HT1080 (cell line): ENCODE results near the gene STON2. TPM values are rescaled to one million over a fixed set of nuclear protein-coding genes. Genes with fewer than 3 reads are reported as not detected.
"Not testable (repeated sequence)": the region's sequence is repeated elsewhere in the genome, so short reads cannot be mapped to it uniquely, and the experiment has no call there.

ENCODE experiments used
- DNase-seq: peaks from one replicate; pipeline ENCODE4 v3.0.0-alpha.2; 2015; ENCODE audit warnings: low read depth
- polyA plus RNA-seq, 2 experiments: library from polyadenylated mRNA; depleted of rRNA; stranded (reverse); fragments of >200 nt; gene quantifications; 2 replicates each; pipeline ENCODE4 v1.2.3, GENCODE V29; 2015
- total RNA-seq: library from RNA; depleted of rRNA; stranded (reverse); fragments of >200 nt; shearing (Covaris generic); gene quantifications from 2 replicates; pipeline ENCODE4 v1.2.3, GENCODE V29; 2014; rRNA removed

STON2 gene
- 6.9 and 7.6 TPM in 2 replicates for total RNA-seq
- 0.67 and 0.86 TPM in 2 replicates for polyA plus RNA-seq (2015; cell fraction: cytosol; rRNA removed)
- polyA plus RNA-seq (2015; cell fraction: nucleus; rRNA removed) = 2.3 TPM in 2 replicates

GRCh38 chr14:81400202-81400678 lies at the start of gene STON2:
Gene STON2, minus strand, starts transcription at chr14:81400324. Its CDS starts 1,942 bp downstream, at chr14:81398382.
- DNase-seq = peak; percentile 98

GRCh38 chr14:81449576-81449975 lies 49.5 kb upstream of the STON2 start:
- DNase-seq = no peak

- DNase-seq = no peak
These were observed 49.0 kb upstream of the STON2 start for GRCh38 chr14:81449114-81449513.

GRCh38 chr14:81447021-81447764 lies 47.1 kb upstream of the STON2 start:
- DNase-seq = no peak

GRCh38 chr14:81446279-81447007 lies 46.3 kb upstream of the STON2 start:
- no peak for DNase-seq

- no peak for DNase-seq
These were observed 41.6 kb upstream of the STON2 start for GRCh38 chr14:81441626-81442134.

GRCh38 chr14:81440041-81440440 lies 39.9 kb upstream of the STON2 start:
- no peak for DNase-seq

GRCh38 chr14:81437244-81437643 lies 37.1 kb upstream of the STON2 start:
- DNase-seq = no peak

GRCh38 chr14:81436296-81437138 lies 36.4 kb upstream of the STON2 start:
- DNase-seq = no peak

GRCh38 chr14:81435391-81436295 lies 35.5 kb upstream of the STON2 start:
- no peak for DNase-seq

GRCh38 chr14:81435048-81435390 lies 34.9 kb upstream of the STON2 start:
- DNase-seq = no peak

GRCh38 chr14:81434230-81434629 lies 34.1 kb upstream of the STON2 start:
- DNase-seq = no peak

- DNase-seq = no peak
These were observed 33.3 kb upstream of the STON2 start for GRCh38 chr14:81433378-81433777.

- no peak for DNase-seq
These were observed 32.1 kb upstream of the STON2 start for GRCh38 chr14:81432219-81432661.

- no peak for DNase-seq
These were observed 30.1 kb upstream of the STON2 start for GRCh38 chr14:81430235-81430634.

- DNase-seq = not testable (repeated sequence)
These were observed 29.6 kb upstream of the STON2 start for GRCh38 chr14:81429749-81430148.

- no peak for DNase-seq
These were observed 28.9 kb upstream of the STON2 start for GRCh38 chr14:81429028-81429427.

GRCh38 chr14:81427348-81428058 lies 27.4 kb upstream of the STON2 start:
- peak; percentile 23 for DNase-seq

GRCh38 chr14:81423504-81423903 lies 23.4 kb upstream of the STON2 start:
- no peak for DNase-seq
